ENCODE data around the gene FLNB.
"Not testable (repeated sequence)": the region's sequence is repeated elsewhere in the genome, so short reads cannot be mapped to it uniquely, and the experiment has no call there.

Gene FLNB

GRCh38 chr3:57981483-57982087 is 26.6 kb upstream of the FLNB start:
- TF ChIP-seq CTCF (IDR thresholded peaks at IDR 0.05; ENCODE audit: low read depth, low read length, missing control alignments), result no peak
- no peak for DNase-seq (ENCODE audit: extremely low read depth, low read depth)
- H3K4me3 ChIP-seq (replicated peaks; ENCODE audit: low read depth, low read length), result no peak overlapping the region

- DNase-seq (ENCODE audit: extremely low read depth, low read depth), result no peak
- no peak overlapping the region for H3K4me3 ChIP-seq (replicated peaks; ENCODE audit: low read depth, low read length)
- TF ChIP-seq CTCF (IDR thresholded peaks at IDR 0.05; ENCODE audit: low read depth, low read length, missing control alignments), result no peak
These were observed 25.5 kb upstream of the FLNB start for GRCh38 chr3:57982561-57983243.

- peak; percentile 76 for DNase-seq (ENCODE audit: extremely low read depth, low read depth)
- no peak overlapping the region for H3K4me3 ChIP-seq (replicated peaks; ENCODE audit: low read depth, low read length)
- TF ChIP-seq CTCF (IDR thresholded peaks at IDR 0.05; ENCODE audit: low read depth, low read length, missing control alignments), result no peak
These were observed 24.3 kb upstream of the FLNB start for GRCh38 chr3:57983734-57984518.

GRCh38 chr3:57985176-57985983 is 22.8 kb upstream of the FLNB start:
- DNase-seq (ENCODE audit: extremely low read depth, low read depth), result no peak
- no peak overlapping the region for H3K4me3 ChIP-seq (replicated peaks; ENCODE audit: low read depth, low read length)
- TF ChIP-seq CTCF (IDR thresholded peaks at IDR 0.05; ENCODE audit: low read depth, low read length, missing control alignments), result no peak

GRCh38 chr3:57985984-57986246 is 22.3 kb upstream of the FLNB start:
- TF ChIP-seq CTCF (IDR thresholded peaks at IDR 0.05; ENCODE audit: low read depth, low read length, missing control alignments), result no peak
- DNase-seq (ENCODE audit: extremely low read depth, low read depth), result no peak
- no peak overlapping the region for H3K4me3 ChIP-seq (replicated peaks; ENCODE audit: low read depth, low read length)

GRCh38 chr3:57986261-57986660 is 22.0 kb upstream of the FLNB start:
- no peak for DNase-seq (ENCODE audit: extremely low read depth, low read depth)
- no peak for TF ChIP-seq CTCF (IDR thresholded peaks at IDR 0.05; ENCODE audit: low read depth, low read length, missing control alignments)
- H3K4me3 ChIP-seq (replicated peaks; ENCODE audit: low read depth, low read length), result no peak overlapping the region

- DNase-seq (ENCODE audit: extremely low read depth, low read depth); H3K4me3 ChIP-seq (replicated peaks; ENCODE audit: low read depth, low read length): not testable (repeated sequence)
These were observed 19.0 kb upstream of the FLNB start for GRCh38 chr3:57989198-57989597.

Measured in HFF-Myc (cell line).